Calu3 (cell line): ENCODE results near the gene CCDC144A. TPM values are rescaled to one million over a fixed set of nuclear protein-coding genes. Genes with fewer than 3 reads are reported as not detected.
"Not testable (repeated sequence)": the region's sequence is repeated elsewhere in the genome, so short reads cannot be mapped to it uniquely, and the experiment has no call there.

Experiments
- BruUV-seq: library from RNA; stranded (reverse); fragments of 400-500 nt; replicated peaks from 2 replicates; lab custom pipeline; 2021; lab: Mats Ljungman, UMichigan
- CTCF ChIA-PET: fragments of 300-600 bp; sonication (Branson Sonifier 250); formaldehyde crosslinking; loops from one replicate; lab custom pipeline; 2022; ENCODE audit warnings: antibody characterized with exemption; lab: Charles Lee
- DNase-seq: peaks from one replicate; pipeline ENCODE4 v3.0.0; 2022
- H3K27ac Mint-ChIP-seq: one replicate; pipeline ENCODE4 v1.8.0; 2022; ENCODE audit warnings: mixed read lengths; ENCODE audit not compliant: unreplicated experiment
- H3K27me3 Mint-ChIP-seq: one replicate; pipeline ENCODE4 v1.8.0; 2022; ENCODE audit warnings: mixed read lengths; ENCODE audit not compliant: unreplicated experiment
- H3K36me3 Mint-ChIP-seq: one replicate; pipeline ENCODE4 v1.8.0; 2022; ENCODE audit warnings: mild to moderate bottlenecking, moderate library complexity, mixed read lengths; ENCODE audit not compliant: insufficient read depth, unreplicated experiment
- H3K4me1 Mint-ChIP-seq: one replicate; pipeline ENCODE4 v1.8.0; 2022; ENCODE audit warnings: mild to moderate bottlenecking, low read depth, mixed read lengths; ENCODE audit not compliant: unreplicated experiment
- H3K4me3 Mint-ChIP-seq: one replicate; pipeline ENCODE4 v1.8.0; 2022; ENCODE audit warnings: mild to moderate bottlenecking, low read depth, moderate library complexity, mixed read lengths; ENCODE audit not compliant: unreplicated experiment
- H3K9me3 Mint-ChIP-seq: one replicate; pipeline ENCODE4 v1.8.0; 2022; ENCODE audit warnings: low read depth, mixed read lengths; ENCODE audit not compliant: unreplicated experiment
- intact Hi-C: fragments of 100-400 bp; cut with micrococcal nuclease; formaldehyde crosslinking; loops from one replicate; pipeline ENCODE4 v1.10.0; 2022; ENCODE audit not compliant: unreplicated experiment
- total RNA-seq: library from RNA; stranded (reverse); gene quantifications from 2 replicates; pipeline ENCODE4 v1.2.3, GENCODE V29; 2022
- TF ChIP-seq, protein P1 (sequence below): fragments of 200-600 bp; IDR thresholded peaks from one replicate; pipeline ENCODE4 v1.8.0; 2022; ENCODE audit warnings: antibody characterized with exemption; ENCODE audit not compliant: unreplicated experiment

CCDC144A gene
- total RNA-seq, 1 experiment from 2014 or later = 16.8 TPM

DNA sequence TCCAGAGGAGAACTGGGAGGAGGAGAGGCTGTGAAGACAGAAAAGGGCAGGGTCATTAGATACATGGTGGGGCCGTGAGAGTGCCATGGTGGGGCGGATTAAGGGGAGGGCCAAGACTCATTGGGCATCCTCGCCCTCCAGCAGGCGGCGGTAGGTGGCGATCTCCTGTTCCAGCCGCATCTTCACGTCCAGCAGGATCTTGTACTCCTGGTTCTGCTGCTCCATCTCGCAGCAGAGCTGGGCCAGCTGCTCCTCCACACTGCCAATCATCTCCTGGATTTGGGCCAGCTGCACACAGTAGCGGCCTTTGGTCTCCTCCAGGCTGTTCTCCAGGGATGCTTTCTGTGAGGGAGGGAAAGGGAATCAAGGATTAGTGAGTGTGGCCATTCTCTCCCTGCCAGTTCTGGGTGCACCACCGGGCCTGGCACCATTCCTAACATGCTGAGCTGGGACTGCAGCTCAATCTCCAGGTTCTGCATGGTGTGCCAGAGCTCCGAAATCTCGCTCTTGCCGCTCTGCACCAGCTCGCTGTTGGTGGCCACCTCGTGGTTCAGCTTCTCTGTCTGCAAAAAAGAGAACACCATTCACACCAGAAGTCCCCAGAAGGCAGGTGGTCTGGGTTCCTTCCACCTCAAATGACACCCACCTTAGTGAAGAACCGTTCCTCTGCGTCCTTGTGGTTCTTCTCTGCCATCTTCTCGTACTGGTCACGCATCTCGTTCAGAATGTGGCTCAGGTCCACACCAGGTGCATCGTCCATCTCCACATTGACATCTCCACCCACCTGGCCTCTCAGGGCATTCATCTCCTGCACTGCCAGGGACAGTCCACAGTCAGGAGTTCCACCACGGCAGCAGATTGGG lies 129.0 kb downstream of the CCDC144A start:
- Mint-ChIP-seq H3K36me3 (no peaks in the 10 kb centered on the region), H3K4me1 (peaks cover 17% of the 10 kb centered on the region), H3K27me3 (no peaks in the 10 kb centered on the region), H3K9me3 (peaks cover 3% of the 10 kb centered on the region), H3K27ac (no peak overlapping the region), H3K4me3 (no peak overlapping the region)
- no peak for DNase-seq
- BruUV-seq = no TSS peak
- intact Hi-C loops = no loop called here
- CTCF ChIA-PET = no interaction called here
- TF ChIP-seq, protein P1, sequence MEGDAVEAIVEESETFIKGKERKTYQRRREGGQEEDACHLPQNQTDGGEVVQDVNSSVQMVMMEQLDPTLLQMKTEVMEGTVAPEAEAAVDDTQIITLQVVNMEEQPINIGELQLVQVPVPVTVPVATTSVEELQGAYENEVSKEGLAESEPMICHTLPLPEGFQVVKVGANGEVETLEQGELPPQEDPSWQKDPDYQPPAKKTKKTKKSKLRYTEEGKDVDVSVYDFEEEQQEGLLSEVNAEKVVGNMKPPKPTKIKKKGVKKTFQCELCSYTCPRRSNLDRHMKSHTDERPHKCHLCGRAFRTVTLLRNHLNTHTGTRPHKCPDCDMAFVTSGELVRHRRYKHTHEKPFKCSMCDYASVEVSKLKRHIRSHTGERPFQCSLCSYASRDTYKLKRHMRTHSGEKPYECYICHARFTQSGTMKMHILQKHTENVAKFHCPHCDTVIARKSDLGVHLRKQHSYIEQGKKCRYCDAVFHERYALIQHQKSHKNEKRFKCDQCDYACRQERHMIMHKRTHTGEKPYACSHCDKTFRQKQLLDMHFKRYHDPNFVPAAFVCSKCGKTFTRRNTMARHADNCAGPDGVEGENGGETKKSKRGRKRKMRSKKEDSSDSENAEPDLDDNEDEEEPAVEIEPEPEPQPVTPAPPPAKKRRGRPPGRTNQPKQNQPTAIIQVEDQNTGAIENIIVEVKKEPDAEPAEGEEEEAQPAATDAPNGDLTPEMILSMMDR = no peak

DNA sequence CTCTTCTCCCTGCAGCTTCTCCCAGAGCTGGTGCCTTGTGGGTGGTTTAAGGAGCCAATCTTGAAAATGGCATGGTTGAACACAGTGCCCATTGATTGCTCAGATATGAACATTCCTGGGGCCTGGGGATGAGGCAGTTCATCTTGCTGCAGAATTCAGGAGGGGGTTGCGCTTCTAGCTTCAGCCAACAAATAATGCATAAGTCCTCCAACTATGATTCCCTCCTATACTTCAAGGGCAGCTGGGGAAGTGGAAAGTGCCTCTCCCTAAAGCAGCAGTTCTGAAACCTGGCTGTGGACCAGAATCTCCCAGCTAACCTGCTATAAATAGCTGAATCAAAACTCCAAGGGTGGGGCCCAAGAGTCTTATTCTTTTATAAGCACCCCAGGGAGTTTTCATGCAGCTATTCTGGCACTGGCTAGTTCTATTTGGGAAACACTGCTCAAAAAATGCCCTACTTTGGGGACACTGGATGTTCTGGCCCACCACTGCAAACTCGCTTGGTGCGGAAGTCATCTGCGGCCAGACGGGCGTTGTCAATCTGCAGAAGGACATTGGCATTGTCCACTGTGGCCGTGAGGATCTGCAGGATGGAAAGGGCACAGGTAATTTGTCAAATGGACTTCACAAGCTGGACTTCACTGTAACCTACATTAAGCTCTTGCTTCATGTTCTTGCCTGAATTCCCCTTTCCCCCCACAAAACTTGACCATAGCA lies 130.3 kb downstream of the CCDC144A start:
- TF ChIP-seq, protein P1 = no peak
- DNase-seq = peak; percentile 35
- H3K9me3 Mint-ChIP-seq = peaks cover 3% of the 10 kb centered on the region
- H3K4me3 Mint-ChIP-seq = no peak overlapping the region
- H3K4me1 Mint-ChIP-seq = peaks cover 17% of the 10 kb centered on the region
- BruUV-seq = no TSS peak
- H3K27ac Mint-ChIP-seq = no peak overlapping the region
- intact Hi-C loops = no loop called here
- H3K27me3 Mint-ChIP-seq = no peaks in the 10 kb centered on the region
- H3K36me3 Mint-ChIP-seq = no peaks in the 10 kb centered on the region
- CTCF ChIA-PET = no interaction called here

DNA sequence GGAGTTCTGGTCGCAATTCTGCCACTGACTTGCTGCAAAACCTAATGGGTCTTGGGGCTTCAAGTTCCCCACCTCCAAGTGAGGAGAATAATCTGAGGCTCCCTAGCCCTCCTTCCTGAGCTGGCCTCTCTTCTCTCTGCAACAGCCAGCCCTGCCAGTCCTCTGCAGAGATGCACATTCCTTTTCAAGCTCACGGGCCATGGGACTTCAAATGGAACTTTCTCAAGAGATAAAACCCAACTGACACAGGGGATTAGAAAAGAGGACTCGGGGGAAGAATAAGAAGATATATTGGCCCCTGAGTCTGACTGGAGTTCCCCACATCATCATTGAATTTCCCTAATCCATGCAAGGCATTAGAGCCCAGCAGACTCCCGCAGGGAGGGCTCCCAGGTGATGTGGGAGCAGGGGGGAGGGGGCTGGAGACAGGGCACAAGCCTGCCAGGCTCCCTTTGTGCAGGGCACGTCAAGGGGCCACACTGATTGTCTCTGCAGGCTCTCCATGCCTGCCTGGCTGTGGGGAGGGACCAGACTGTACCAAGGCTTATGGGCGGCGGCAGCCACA lies 131.0 kb downstream of the CCDC144A start:
- intact Hi-C loops = no loop called here

DNA sequence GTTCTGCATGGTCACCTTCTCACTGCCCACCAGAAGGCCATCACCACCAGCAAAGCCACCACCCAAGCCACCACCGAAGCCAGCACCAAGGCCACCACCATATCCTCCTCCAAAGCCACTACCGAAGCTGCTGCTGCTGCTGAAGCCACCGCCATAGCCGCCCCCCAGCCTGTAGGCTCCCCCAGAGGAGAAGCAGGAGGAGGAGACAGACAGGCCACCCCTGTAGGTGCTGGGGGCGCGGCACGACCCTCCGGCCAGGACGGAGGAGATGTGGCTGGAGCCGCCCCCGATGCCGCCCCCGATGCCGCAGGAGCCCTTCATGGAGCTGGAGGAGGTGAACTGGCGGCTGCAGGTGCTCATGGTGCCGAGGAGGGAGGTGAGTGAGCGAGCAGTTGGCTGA lies 132.1 kb downstream of the CCDC144A start:
- H3K27me3 Mint-ChIP-seq, intact Hi-C loops, H3K36me3 Mint-ChIP-seq, BruUV-seq, H3K9me3 Mint-ChIP-seq, H3K4me3 Mint-ChIP-seq, CTCF ChIA-PET, H3K27ac Mint-ChIP-seq, DNase-seq: not testable (repeated sequence)
- H3K4me1 Mint-ChIP-seq = peaks cover 17% of the 10 kb centered on the region

More for the DNA sequence above, 131.0 kb downstream of the CCDC144A start:
- TF ChIP-seq, protein P1 = no peak
- no TSS peak for BruUV-seq
- Mint-ChIP-seq H3K4me1 (peaks cover 17% of the 10 kb centered on the region), H3K27ac (no peak overlapping the region), H3K4me3 (no peak overlapping the region), H3K9me3 (peaks cover 3% of the 10 kb centered on the region), H3K27me3 (no peaks in the 10 kb centered on the region), H3K36me3 (no peaks in the 10 kb centered on the region)
- CTCF ChIA-PET = no interaction called here
- no peak for DNase-seq

DNA sequence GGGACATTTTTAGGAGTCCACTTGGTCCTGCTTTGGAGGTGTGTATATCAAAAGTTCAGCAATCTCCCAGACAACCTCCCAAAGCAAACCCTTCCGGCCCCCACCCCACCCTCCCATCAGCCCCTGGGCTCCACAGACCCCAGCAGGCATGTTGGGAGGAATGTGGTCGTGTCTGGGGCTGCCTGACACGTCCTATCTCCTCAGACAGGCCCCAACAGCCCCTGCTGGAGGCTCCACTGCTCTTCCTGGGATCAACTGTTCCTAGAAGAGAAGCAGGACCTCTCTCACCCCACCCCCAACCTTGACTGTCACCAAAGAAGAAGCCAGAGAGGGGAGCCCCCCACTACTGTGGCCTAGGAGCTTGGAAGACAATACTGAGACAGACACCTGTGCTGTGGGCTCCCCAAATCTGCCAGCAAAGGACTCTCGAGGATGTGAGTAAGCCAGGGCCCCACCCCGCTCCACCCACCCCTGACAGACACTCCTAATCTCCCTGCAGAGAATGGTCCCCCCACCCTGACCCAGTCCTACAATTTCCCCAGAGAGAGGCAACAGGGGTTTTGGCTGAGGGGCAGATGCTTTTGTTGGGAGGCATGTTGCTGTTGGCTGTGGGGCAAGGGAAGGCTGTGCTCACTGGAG lies 133.8 kb downstream of the CCDC144A start:
- H3K27me3 Mint-ChIP-seq, CTCF ChIA-PET, H3K27ac Mint-ChIP-seq, DNase-seq, H3K9me3 Mint-ChIP-seq, H3K36me3 Mint-ChIP-seq, H3K4me3 Mint-ChIP-seq, intact Hi-C loops, BruUV-seq: not testable (repeated sequence)
- H3K4me1 Mint-ChIP-seq = peaks cover 17% of the 10 kb centered on the region
